ENCODE data around the gene NXPH2.
"Not testable (repeated sequence)": the region's sequence is repeated elsewhere in the genome, so short reads cannot be mapped to it uniquely, and the experiment has no call there.

Gene NXPH2

DNA sequence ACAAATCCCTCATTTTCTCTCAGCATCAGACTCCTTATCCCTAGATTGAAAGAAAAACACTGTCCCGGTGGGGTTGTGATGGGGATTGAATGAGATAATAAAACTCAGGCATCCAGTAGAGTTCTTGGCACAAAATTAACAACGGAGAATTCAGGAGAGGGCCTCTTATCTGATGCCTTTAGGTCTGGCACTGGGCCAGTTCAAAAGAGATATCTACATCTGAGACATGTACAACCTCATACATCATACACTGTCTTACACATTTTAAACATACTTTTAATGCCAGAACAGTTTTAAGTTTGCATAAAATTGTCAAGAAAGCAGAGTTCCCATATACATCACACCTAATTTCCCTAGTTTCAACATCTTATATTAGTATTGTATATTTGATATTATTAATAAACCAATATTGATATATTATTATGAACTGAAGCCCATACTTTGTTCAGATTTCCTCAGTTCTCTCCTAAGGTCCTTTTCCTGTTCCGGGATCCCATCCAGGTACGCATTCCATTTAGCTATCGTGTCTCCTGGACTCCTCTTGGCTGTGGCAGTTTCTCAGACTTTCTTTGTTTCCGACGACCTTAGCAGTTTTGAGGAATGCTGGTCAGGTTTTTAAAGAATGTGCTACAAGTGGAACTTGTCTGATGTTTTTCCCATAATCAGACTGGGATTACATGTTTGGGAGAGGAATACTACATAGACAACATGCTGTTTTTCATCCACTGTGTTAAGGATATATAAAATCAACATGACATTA, 27.8 kb downstream of the NXPH2 start:
- no peak for DNase-seq

DNA sequence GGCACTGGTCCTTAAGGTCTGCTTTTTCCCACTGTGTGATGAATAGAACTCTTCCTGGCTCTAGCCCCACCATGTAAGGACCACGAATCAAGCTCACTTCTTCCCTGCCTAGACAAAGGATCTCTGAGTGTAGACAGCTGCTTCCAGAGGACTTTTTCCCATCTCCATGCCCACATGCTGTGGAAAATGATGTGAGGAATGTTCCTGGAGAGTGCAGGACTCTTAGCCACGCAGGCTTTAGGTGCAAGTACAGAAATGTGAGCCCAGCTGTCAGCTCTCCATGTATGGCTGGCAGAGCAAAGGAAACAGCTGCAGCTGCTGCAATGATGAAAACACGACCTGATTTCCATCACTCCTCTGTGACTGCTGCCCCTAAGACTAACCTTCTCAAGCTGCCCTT, 35.5 kb downstream of the NXPH2 start:
- no peak for DNase-seq

DNA sequence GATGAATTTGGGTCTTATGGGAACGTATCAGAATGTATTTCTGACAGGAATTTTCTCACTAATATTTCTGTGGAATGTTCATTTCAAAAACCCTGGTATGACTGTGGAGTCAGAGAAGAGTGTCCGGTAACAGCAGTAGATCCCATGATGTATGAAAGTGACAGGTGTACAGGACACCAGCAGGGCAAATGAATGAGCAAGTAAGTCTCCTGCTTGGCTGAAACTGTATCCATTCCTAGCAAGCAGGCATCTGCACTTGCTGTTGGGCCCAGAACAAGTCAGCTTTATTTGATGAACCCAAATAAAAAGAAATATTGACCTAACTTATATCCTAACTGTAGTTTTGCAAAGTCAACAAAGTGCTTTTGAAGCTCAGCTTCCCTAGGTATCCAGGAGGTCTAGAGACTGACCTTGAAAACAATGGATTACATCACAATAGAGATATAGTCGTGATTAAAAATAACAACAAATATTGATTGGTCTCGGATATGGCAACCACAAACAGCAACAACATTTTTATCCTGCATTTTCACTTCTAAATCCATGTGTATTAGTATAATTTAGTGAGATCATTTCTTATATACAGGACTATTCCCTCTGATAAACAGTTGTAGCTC, 37.6 kb downstream of the NXPH2 start:
- no peak for DNase-seq

DNA sequence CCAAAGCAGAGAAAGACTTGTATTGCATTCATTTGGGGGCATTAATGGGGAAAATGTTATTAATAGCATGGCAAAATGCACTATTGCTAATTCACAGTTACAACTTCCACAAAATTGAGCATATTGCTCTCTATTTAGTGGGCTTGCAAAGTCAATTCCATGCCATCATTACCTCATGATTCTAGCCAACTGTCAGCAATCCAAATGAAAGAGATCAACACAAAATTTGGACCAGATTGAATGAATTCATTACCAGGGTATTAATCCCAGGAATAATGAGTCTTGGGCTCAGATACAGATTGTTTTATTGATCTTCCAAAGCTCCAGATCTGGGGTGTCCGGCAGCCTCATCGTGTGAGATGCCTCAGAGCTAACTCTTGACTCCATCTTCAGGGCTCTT, 38.3 kb downstream of the NXPH2 start:
- no peak for DNase-seq

DNA sequence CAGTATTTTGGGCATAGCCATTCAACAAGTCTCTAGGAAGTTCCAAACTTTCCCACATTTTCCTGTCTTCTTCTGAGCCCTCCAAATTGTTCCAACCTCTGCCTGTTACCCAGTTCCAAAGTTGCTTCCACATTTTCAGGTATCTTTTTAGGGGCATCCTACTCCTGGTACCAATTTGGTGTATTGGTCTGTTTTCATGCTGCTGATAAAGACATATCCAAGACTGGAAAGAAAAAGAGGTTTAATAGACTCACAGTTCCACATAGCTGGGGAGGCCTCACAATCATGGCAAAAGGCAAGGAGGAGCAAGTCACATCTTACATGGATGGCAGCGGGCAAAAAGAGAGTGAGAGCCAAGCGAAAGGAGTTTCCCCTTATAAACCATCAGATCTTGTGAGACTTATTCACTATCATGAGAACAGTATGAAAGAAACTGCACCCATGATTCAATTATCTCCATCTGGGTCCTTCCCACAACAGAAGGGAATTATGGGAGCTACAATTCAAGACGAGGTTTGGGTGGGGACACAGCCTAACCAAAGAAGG, 43.1 kb downstream of the NXPH2 start:
- DNase-seq: not testable (repeated sequence)

DNA sequence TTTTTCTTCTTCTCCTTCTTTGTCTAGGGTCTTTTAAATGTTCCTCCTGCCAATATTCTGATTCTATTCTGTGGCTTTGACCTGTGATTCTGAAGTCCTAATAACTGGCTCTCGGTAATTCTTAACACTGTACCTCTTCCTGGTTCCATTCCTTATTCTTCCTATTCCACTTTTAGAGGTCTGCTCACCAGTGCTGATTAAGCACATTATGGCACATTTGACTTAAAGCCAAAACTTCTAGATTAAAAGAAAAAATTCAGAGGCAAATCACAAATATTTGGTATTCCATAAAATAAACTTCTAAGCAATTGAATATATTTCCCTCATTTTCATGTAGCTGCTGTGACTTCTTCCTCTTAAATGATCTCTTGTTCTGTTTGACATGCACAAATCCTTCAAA, 47.5 kb downstream of the NXPH2 start:
- no peak for DNase-seq

DNA sequence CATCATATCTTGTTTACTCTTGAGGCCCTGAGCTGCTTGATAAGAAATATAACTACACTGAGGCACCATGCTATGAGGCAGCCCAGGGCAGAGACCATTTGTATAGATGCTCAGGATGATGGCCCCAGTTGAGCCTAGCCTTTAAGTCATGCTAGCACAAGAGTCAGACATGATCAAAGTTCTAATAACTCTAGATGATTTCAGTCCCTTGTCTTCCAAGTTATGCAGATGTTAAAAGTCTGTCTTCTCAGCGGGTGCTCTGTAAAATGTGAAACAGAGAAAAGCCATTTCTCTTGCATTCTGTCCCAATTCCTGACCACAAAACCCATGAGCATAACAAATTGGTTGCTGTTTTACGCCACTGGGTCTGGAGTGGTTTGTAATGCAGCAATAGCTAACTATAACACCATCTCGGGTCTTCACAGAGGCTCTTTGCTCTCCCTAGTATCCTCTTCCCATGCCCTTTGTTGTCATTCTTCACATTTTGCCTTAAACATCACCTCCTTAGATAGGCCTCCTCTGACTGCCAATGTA, 49.6 kb downstream of the NXPH2 start:
- DNase-seq: no peak

DNA sequence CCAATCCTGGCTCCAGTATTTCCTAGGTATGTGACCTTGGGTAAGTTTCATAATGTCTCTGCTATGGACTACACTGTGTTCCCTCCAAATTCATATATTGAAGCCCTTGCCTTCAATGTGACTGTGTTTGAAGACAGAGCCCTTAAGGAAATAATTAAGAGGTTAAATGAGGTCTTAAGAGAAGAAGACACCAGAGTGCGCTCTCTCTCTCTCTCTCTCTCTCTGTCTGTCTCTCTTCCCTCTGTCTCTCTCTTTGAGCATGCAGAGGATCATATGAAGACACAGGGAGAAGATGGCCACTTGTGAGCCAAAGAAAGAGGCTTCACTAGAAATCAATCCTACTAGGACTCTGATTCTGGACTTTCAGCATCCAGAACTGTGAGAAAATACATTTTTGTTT, 52.2 kb downstream of the NXPH2 start:
- no peak for DNase-seq

DNA sequence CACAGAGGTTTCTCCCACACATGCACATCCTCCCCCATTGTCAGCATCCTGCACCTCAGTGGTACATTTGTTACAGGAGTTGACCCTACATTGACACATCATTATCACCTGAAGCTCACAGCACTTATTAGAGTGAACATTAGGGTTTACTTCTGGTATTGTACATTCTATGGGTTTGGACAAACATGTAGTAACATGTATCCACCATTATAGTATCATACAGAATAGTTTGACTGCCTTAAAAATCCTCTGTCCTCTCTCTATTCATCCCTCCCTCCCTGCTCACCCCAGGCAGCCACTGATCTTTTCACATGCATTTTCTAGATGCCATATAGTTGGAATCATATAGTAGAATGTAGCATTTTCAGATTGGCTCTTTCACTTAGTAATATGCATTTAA, 53.5 kb downstream of the NXPH2 start:
- DNase-seq: no peak

DNA sequence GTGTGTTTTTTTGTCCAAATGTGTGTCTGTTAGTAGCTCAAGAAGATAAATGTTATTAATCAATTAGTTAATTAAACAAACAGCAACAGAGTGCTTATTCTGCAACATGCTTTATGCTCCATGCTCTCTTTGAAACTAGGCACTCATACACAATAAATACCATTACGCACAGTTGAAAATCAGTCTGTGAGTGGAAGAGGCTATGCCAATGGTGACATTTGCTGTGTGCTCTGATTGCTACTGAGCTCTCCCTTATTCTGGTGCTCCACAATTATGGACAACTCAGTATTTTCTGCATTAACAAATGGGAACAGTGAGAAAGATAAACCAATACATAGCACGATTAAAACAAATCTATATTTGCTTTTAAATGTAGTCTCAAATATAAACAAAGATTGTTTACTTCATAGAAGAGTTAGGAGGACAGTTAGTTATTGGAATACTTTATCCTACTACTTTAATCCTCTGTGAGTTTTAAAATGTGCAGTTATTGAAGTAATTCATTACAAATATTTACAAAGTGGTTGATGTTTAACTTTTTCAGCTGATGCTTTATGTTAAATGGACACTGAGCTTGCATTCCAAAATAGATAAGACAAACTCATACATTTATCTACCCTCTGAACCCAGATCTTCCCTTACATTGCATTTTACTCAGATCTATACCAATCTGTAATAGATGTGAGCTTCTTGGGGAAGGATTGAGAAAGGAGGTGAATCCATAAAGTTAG, 55.3 kb downstream of the NXPH2 start:
- DNase-seq: no peak

DNA sequence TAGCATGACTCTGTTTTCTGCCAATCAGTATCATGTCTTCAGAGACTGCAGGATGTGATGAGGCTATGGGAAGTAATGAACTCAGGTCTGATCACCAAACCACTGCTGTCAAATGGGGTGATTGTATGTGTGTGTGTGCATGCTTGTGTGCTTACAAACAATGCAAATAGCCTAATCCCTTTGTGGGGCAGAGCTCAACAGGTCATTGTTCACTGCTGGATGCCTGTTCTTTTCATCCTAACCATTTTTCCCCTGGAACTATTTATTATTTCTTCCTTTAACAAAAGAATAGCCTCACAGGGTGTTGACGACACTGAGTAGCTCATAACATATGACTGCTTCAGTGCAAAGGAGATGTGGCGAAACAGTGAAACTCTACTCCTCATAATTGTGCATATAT, 55.9 kb downstream of the NXPH2 start:
- DNase-seq: no peak

DNA sequence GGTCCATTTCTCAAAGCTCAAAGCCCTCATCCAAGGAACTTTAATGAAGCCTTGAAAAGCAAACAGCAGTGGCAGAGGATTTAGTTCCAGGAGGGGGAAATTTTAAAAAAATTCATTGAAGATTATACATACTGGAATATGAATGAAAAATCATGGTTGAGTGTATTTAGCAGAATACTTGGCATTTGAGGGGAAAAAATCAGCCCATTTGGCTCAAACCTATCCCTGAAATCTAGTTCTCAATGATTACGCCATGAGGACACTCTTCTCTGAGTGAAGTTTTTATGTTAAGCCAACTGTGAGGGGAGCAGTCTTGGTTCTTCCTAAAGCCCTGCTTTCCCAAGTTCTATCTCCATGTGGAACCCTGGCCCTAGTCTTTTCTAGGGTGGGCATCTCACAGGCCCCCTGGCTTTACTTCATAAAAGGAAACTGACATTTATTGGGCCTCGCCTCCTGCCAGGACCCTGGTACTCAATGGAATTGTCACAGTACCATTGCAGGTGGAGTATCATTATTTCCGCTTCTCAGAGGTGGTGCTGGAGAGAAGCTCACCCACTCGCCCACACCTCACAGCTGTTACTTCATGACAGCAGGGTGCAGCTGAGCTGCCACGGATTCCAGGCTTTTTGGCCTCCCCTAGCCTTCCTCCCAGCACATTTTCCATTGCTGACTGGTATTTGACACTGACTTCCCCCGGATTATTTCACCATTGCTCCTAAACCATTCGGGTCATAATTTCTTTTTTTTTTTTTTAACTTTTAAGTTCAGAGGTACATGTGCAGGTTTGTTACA, 56.8 kb downstream of the NXPH2 start:
- no peak for DNase-seq

DNA sequence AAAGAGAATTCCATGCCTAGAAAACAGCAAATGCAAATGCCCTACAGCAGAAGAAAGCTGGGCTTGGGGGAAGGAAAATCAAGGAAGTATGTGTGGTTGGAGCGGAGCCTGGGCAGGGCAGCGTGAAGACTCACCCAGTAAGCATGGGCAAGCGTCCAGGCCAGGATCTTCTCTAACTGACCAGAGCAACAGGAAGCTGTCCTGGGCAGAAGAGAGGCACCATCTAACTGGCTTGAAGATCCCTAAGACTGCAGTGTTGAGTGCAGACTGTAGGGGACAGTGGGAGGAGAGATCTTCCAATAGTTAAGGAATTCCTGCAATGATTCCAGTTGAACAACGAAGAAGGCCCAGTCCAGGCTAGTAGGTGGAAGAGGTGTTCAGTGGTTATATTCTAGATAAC, 57.9 kb downstream of the NXPH2 start:
- DNase-seq: no peak

DNA sequence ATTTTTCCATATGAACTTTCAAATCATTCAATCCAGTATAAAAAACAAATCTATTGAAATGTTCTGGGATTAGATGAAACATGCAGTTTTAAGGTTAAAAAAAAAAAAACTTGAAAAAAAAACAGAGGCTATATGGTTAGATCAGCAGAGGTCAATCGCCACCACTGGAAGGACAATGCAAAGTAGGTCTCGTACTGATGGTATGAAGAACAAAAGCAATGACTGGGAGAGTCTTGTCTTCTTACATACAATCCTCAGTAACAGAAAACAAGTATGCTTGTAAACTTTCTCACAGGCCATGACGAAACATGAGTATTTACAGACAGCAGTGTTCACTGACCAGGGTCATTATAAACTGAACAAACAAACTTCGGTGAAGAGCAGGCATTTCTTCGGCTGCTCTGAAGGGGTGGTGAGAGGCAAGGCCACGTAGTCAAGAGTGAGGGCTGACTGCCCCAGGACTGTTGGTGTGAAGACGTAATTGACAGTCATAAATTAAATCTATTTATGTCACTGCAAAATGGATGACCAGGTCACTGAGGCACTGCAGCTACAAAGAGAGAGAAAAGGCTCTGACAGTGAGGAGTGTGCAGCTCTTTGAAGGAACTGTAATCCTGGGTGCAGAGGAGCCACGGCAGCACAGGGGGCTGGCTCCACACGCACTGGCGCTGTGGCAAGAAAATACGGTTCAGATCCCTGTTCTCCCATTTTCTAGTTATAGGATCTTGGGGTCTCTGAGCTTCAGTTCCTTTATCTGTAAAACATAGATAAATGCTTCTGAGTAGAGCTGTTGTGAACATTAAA, 60.0 kb downstream of the NXPH2 start:
- no peak for DNase-seq

DNA sequence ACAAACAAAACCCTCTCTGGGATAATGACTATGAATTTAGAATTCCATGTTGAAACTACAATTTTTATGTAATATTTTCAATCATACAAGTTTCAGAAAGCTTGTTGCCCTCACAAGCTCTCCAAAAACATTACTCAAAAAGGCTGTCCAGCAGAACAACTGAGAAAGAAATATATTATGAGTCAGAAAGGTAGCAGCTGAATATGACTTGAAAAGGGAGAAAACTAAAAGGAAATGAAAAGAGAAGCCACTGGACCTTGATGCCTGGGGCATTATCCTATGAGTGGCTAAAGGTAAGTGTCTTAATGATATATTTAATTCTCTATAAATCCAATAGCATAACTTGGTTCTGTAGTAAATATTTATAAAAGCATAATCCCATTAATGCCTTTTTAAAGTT, 61.8 kb downstream of the NXPH2 start:
- DNase-seq: no peak

DNA sequence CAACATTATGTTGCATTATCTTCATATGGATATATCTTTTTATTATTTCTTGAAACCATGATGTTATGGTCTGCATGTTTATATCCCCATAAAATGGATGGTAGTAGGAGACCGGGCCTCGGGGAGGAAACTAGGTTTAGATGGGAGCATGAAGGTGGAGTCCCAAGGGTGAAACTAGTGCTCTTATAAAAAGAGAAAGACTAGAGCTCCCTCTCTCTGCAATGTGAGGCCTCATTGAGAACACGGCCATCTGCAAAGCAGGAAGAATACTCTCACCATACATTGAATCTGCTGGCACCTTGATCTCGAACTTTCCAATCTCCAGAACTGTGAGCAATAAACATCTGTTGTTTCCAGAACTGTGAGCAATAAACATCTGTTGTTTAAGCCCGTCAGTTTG, 64.0 kb downstream of the NXPH2 start:
- peak; percentile 30 for DNase-seq

DNA sequence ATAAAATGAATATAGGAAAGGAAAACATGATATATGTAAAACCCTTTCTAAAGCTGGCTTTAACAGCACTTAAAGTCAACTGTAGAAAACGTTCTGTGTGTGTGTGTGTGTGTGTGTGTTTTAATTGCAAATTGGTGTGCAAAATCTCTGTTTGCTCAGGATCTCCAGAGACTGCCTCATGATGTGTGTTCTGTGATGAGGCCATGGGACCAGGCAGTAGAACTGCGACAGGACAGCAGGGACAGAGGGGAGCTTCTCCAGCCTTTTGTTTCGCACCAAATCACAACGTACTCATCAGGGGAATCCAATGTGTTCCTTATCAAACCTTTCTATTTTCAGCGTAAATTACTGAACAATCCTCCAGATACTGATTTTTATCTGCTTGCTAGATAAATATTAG, 66.7 kb downstream of the NXPH2 start:
- no peak for DNase-seq

DNA sequence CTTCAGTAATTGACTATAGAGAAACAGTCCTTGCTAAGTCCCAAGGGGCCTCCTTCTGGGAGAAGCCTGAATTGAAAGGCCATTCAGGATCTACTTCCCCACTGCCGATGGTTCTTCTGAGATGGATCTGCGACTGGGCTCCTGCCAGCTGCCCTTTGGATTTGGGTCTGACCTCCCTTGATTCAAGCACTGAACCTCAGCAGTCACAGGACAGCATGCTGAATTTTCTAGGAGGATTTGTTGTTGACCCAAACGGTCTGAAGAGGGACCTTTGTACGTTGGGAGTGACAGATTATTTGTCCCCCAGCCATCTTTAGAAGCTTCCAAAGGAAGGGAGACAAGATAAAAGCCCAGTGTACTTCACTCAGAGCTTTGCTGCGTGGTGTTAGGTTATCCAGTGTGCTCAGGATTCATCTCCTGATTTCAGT, 67.1 kb downstream of the NXPH2 start:
- DNase-seq: no peak

DNA sequence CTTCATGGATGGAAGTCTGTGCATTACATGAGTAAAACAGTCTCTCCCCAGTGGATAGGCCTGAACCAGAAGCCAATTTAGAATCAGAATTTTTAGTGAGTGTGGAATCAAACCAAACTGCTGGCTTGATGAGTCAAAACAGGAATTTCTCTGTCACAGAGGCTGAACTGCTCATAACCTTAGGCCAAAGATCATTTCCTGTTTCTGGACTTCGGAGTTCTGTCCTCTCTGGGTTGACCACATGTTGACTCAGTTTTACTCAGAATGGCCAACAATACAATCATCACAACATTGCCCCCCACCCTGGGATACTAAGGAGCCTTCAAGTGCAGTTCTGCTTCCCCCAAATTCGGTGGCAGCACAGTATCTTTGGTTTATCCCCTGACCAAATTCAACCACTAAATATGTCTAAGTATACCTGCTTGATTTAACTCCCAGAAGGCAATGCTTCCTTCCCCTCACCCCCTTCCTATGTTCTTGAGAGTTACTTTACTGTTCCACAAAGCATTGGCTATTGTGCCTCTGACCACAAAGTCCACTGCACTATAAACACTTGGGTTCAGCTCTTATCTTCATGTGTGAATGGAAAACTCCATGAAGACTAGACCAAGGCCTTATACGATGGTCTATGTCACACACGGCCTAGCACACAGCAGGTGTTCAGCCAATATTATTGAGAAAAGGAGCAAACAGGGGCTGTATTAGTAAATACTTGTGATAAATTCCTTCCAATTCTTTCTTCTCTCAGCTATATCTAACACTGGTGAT, 67.8 kb downstream of the NXPH2 start:
- DNase-seq: peak; percentile 88

DNA sequence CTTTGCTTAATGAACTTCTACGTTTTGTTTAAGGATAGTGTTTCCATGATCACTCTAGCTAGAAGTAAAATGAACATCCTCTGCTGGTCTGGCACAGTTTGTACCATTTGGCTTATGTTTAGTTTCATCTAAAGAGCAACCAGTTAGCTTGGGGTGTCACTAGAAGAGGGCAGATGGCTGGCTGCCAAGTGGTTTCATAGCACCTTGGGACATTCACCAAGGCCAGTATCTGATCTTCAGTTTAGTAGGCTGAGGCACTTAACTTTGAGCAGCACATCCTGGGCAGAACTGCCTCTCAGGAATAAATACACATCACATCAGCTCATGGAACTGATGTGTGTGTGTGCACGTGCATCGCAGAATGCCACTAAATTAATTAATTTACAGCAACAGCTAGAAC, 68.4 kb downstream of the NXPH2 start:
- DNase-seq: no peak

DNA sequence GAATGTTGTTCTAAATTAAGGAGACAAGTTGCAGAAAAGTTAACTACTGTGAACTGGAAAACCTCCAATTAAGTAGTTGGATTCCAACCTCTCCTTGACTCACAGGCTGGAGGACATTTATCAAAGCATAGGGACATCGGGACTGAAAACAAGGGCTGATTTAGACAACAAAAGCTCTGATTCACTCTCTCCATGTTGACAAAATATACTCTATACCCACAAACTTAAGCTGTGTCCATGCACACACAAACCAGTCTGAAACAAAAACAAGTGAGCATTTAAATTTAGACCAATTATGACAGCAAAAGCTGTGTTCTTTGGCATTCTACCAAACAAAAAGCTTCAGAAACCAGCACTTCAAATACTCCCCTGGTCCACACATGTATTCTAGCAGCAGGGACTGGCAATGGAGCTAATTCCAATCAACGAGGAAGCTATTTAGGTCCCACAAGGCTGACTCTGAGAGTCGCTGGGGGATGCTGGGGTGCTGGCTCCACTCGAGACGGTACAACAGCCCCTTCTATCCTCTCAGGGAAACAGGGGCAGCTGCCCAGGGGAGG, 71.4 kb downstream of the NXPH2 start:
- peak; percentile 64 for DNase-seq

Data from HCEC 1CT (cell line).